Measurements from ENCODE around the gene DIAPH2. TPM values are rescaled to one million over a fixed set of nuclear protein-coding genes. Genes with fewer than 3 reads are reported as not detected.

Gene DIAPH2
- total and polyA plus RNA-seq, 9 of the 15 experiments (the other 6 are each of a cell fraction or from before 2014, with no cell fraction given): 0.01 to 0.18 (median 0.07) TPM; not detected in 1

DNA sequence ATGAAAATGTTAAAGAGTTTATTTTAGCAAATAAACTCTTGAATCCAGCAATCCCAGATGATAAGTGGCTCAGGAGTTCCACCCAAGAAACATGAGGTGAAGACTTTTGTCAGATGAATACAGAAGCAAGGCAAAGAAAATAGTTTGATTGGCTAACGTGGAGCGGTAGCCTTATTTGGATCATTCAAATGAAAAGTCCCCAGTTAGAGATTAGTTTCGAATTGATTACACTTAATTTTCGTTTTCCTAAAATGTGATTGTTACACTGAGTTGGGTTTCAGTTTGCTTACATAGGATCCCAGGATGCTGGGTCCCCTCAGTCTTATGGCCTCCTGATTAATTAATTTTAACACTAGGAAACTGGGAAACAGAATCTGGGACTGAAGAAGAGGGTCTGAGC, 122.7 kb downstream of the DIAPH2 start:
- H3K9ac ChIP-seq (ENCODE audit: insufficient read depth in 1 of 2, low read depth in 2 of 2, low read length in 2 of 2): no peak overlapping the region
- H3K27me3 ChIP-seq (ENCODE audit: control insufficient read depth in 2 of 2, insufficient read depth in 2 of 2, low read length in 2 of 2): no peaks in the 10 kb centered on the region
- no peaks in the 10 kb centered on the region for H3K9me1 ChIP-seq (ENCODE audit: control insufficient read depth, insufficient read depth, low read length)
- no peaks in the 10 kb centered on the region for H3K79me2 ChIP-seq (ENCODE audit: control insufficient read depth, insufficient read depth, low read length)
- H4K20me1 ChIP-seq (replicated peaks; ENCODE audit: control insufficient read depth, insufficient read depth, low read length): no peaks in the 10 kb centered on the region
- ATAC-seq (no peak), FAIRE-seq (no peak), DNase-seq (ENCODE audit: extremely low read depth in 1 of 4, low spot score in 3 of 4) (no peak)
- intact Hi-C loops (cut with micrococcal nuclease) (no loop called here), in situ Hi-C loops (cut with MboI) (no loop called here)
- H3K27ac ChIP-seq (ENCODE audit: extremely low read depth, low read depth, low read length): no peak overlapping the region
- H2AFZ ChIP-seq (ENCODE audit: low read depth, low read length): no peak overlapping the region
- no peak overlapping the region for H3K4me2 ChIP-seq (ENCODE audit: insufficient read depth, low read length)
- CTCF ChIA-PET (ENCODE audit: low intra/inter-chr PET ratio): no interaction called here
- WGBS (ENCODE audit: insufficient coverage, low coverage, missing lambda C conversion rate): 0% methylated on average over 4 of the region's 4 CpGs
- no peaks in the 10 kb centered on the region for H3K9me3 ChIP-seq (replicated peaks; ENCODE audit: control insufficient read depth, insufficient read depth, low read depth, low read length)
- no peaks in the 10 kb centered on the region for H3K36me3 ChIP-seq (ENCODE audit: control insufficient read depth, insufficient read depth, low read length)
- no TSS peak for BruUV-seq (replicated peaks)
- H3K4me1 ChIP-seq (replicated peaks in 1 of 2; ENCODE audit: control insufficient read depth in 2 of 2, insufficient read depth in 2 of 2, low read length in 2 of 2): no peaks in the 10 kb centered on the region
- no peak overlapping the region for H3K4me3 ChIP-seq
- POLR2A ChIA-PET: no interaction called here
- TF ChIP-seq FOS (IDR thresholded peaks at IDR 0.05; ENCODE audit: extremely low read depth, insufficient read length) (no peak), TOE1 (IDR thresholded peaks at IDR 0.05; ENCODE audit: borderline replicate concordance) (no peak), TOE1 (CRISPR knock-in tag; IDR thresholded peaks at IDR 0.05; ENCODE audit: borderline replicate concordance, low read depth) (no peak), ETV6 (IDR thresholded peaks at IDR 0.05; ENCODE audit: borderline replicate concordance in 1 of 2, low read depth in 2 of 2, low read length in 1 of 2) (no peak), ETV6 (CRISPR knock-in tag; IDR thresholded peaks at IDR 0.05; ENCODE audit: borderline replicate concordance) (no peak), HDAC2 (IDR thresholded peaks at IDR 0.05) (no peak), GABPB2 (CRISPR knock-in tag; conservative IDR thresholded peaks at IDR 0.05) (no peak), MEIS2 (IDR thresholded peaks at IDR 0.05; ENCODE audit: partially characterized antibody) (no peak), PHB (CRISPR knock-in tag; IDR thresholded peaks at IDR 0.05) (no peak), RFX1 (IDR thresholded peaks at IDR 0.05) (no peak), ZNF311 (CRISPR knock-in tag; IDR thresholded peaks at IDR 0.05) (no peak), TRIM24 (IDR thresholded peaks at IDR 0.05) (no peak), TAF1 (IDR thresholded peaks at IDR 0.05; ENCODE audit: control insufficient read depth, extremely low read depth, insufficient read depth, low read length, severe bottlenecking) (no peak), ZNF124 (CRISPR knock-in tag; IDR thresholded peaks at IDR 0.05) (no peak), SMARCE1 (IDR thresholded peaks at IDR 0.05) (no peak)
- TF ChIP-seq, protein P1, sequence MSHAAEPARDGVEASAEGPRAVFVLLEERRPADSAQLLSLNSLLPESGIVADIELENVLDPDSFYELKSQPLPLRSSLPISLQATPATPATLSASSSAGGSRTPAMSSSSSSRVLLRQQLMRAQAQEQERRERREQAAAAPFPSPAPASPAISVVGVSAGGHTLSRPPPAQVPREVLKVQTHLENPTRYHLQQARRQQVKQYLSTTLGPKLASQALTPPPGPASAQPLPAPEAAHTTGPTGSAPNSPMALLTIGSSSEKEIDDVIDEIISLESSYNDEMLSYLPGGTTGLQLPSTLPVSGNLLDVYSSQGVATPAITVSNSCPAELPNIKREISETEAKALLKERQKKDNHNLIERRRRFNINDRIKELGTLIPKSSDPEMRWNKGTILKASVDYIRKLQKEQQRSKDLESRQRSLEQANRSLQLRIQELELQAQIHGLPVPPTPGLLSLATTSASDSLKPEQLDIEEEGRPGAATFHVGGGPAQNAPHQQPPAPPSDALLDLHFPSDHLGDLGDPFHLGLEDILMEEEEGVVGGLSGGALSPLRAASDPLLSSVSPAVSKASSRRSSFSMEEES (CRISPR knock-in tag; IDR thresholded peaks at IDR 0.05): no peak
- TF ChIP-seq, protein P2, sequence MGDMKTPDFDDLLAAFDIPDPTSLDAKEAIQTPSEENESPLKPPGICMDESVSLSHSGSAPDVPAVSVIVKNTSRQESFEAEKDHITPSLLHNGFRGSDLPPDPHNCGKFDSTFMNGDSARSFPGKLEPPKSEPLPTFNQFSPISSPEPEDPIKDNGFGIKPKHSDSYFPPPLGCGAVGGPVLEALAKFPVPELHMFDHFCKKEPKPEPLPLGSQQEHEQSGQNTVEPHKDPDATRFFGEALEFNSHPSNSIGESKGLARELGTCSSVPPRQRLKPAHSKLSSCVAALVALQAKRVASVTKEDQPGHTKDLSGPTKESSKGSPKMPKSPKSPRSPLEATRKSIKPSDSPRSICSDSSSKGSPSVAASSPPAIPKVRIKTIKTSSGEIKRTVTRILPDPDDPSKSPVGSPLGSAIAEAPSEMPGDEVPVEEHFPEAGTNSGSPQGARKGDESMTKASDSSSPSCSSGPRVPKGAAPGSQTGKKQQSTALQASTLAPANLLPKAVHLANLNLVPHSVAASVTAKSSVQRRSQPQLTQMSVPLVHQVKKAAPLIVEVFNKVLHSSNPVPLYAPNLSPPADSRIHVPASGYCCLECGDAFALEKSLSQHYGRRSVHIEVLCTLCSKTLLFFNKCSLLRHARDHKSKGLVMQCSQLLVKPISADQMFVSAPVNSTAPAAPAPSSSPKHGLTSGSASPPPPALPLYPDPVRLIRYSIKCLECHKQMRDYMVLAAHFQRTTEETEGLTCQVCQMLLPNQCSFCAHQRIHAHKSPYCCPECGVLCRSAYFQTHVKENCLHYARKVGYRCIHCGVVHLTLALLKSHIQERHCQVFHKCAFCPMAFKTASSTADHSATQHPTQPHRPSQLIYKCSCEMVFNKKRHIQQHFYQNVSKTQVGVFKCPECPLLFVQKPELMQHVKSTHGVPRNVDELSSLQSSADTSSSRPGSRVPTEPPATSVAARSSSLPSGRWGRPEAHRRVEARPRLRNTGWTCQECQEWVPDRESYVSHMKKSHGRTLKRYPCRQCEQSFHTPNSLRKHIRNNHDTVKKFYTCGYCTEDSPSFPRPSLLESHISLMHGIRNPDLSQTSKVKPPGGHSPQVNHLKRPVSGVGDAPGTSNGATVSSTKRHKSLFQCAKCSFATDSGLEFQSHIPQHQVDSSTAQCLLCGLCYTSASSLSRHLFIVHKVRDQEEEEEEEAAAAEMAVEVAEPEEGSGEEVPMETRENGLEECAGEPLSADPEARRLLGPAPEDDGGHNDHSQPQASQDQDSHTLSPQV (IDR thresholded peaks at IDR 0.05): no peak
- TF ChIP-seq, protein P3, sequence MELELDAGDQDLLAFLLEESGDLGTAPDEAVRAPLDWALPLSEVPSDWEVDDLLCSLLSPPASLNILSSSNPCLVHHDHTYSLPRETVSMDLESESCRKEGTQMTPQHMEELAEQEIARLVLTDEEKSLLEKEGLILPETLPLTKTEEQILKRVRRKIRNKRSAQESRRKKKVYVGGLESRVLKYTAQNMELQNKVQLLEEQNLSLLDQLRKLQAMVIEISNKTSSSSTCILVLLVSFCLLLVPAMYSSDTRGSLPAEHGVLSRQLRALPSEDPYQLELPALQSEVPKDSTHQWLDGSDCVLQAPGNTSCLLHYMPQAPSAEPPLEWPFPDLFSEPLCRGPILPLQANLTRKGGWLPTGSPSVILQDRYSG (tag; conservative IDR thresholded peaks at IDR 0.05; ENCODE audit: low read depth): no peak
